ENCODE results near the gene RHAG.
"Not testable (repeated sequence)": the region's sequence is repeated elsewhere in the genome, so short reads cannot be mapped to it uniquely, and the experiment has no call there.

RHAG gene

DNA sequence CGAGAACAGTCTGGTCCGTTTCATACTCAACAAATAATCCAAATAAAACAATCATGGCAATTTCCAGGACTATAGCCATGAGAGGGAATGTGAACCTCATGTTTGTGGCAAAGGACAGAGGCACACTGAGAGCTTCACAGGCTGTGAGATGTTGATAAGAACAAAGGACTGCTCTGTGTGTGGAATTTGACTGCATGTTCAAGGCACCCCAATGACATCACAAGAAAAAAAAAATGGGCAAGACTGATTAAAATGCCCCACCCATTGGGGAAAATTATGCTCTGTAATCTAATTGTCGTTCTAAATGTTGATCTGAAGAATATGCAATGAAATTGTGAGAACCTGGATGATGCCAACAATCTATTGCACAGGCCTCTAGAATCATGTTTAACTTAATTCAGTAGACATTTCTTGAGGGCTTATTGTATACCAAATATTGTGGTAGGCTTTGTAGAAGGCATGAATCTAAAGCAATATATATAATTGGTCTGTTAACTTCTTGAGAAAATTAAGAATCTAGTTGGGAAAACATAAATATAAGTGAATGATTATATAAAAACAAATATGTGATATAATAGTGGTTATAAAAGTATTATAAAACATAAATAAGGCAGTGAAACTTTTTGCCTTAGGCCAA, at the start of gene RHAG:
RHAG (minus strand) TSS at position 127 of the 637 bp plus-strand sequence; CDS start at position 100, 27 bp downstream.
- Mint-ChIP-seq H3K27ac (no peak within 1 kb of the TSS), H3K4me3 (no peak within 1 kb of the TSS), H3K36me3 (no peaks in the 10 kb centered on the region), H3K27me3 (no peaks in the 10 kb centered on the region), H3K4me1 (ENCODE audit: low read depth) (no peaks in the 10 kb centered on the region), H3K9me3 (ENCODE audit: low read depth) (no peaks in the 10 kb centered on the region)

- Mint-ChIP-seq H3K4me1 (ENCODE audit: low read depth) (no peaks in the 10 kb centered on the region), H3K4me3 (no peak overlapping the region), H3K9me3 (ENCODE audit: low read depth) (peaks cover 7% of the 10 kb centered on the region), H3K36me3 (no peaks in the 10 kb centered on the region), H3K27ac (no peak overlapping the region), H3K27me3 (no peaks in the 10 kb centered on the region)
Measured at GRCh38 chr6:49676671-49677281, 40.1 kb upstream of the RHAG start.

GRCh38 chr6:49675816-49676215, 39.2 kb upstream of the RHAG start:
- Mint-ChIP-seq H3K4me3 (no peak overlapping the region), H3K4me1 (ENCODE audit: low read depth) (no peaks in the 10 kb centered on the region), H3K36me3 (no peaks in the 10 kb centered on the region), H3K27ac (no peak overlapping the region), H3K27me3 (no peaks in the 10 kb centered on the region), H3K9me3 (ENCODE audit: low read depth) (peaks cover 7% of the 10 kb centered on the region)

DNA sequence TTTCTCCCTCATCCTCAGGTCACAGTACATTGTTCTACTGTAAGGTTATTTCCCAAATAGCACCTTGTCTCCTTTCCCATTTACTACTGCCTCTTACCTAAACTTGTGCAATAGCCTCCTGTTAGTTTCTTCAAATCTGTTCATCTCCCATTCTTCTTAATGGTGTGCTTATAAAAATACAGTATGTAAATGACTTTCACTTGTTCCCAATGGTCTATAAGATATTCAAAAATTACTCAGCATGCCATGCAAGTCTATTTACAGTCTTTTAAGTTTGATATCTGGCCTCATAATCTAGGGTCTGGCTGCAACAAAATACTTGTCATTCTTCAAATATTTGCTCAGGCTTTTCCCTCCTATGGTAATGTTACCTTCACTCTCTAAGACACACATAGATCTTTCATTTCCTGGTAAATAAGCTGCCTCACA, 31.5 kb upstream of the RHAG start:
- Mint-ChIP-seq H3K27me3 (no peaks in the 10 kb centered on the region), H3K27ac (no peak overlapping the region), H3K4me1 (ENCODE audit: low read depth) (no peaks in the 10 kb centered on the region), H3K9me3 (ENCODE audit: low read depth) (no peaks in the 10 kb centered on the region), H3K4me3 (no peak overlapping the region), H3K36me3 (no peaks in the 10 kb centered on the region)

DNA sequence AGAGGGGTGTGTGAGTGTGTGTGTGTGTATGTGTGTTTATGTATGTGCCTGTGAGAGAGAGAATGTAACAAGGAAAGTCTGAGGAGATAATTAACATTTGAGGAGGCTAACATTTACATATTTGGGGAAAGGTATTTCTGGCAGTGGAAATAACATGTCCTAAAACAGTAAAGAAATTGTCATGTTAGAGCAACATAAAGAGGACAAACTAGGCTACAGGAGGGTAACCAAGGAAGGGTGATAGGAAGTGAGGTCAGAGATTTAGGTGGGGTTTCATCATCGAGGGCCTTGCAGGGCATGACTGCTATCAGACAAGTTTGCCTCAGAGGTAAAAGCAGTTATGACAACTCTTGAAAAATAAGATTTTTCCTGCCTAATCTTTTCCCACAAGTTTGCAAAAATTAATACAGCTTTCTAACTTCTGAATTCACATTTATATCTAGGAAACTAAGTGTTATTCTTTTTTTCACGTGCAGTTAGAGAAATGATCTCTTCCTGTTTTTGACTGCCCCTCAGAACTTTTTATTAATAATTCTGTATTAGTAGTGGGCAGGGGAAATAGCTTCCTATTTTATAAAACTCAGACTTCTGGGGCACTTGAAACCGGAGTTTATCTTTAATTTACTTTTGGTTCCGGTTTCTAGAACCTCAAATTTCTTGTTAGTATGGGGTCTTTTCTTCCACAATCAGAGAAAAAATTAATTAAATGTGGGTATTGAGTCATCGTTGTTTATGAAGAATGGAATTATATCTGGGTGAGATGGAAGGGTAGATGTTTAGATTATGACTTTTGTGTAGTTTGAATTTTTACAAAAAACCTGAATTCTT, 30.5 kb upstream of the RHAG start:
- no peaks in the 10 kb centered on the region for H3K27me3 Mint-ChIP-seq
- H3K36me3 Mint-ChIP-seq, result no peaks in the 10 kb centered on the region
- H3K9me3 Mint-ChIP-seq (ENCODE audit: low read depth), result no peaks in the 10 kb centered on the region
- no peak overlapping the region for H3K27ac Mint-ChIP-seq
- no peaks in the 10 kb centered on the region for H3K4me1 Mint-ChIP-seq (ENCODE audit: low read depth)
- no peak overlapping the region for H3K4me3 Mint-ChIP-seq

DNA sequence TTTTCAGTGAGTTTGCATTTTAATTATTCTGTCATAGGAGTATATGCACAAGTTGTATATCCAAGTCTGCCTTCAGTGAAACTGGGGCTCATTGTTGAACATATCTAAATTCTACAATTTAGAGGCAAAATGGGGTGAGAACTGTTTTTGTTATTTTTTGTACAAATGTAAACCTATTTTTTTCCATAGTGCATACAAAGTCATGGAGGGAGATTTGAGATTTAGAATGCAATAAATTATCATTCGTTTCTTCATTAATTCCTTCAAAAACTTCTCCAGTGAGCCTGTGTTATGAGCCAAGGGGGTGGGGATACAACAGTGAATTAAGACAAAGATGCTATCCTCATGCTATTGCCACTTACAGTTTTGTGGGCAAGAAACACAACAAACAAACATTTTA, 29.8 kb upstream of the RHAG start:
- Mint-ChIP-seq H3K36me3 (no peaks in the 10 kb centered on the region), H3K4me3 (no peak overlapping the region), H3K9me3 (ENCODE audit: low read depth) (no peaks in the 10 kb centered on the region), H3K27me3 (no peaks in the 10 kb centered on the region), H3K4me1 (ENCODE audit: low read depth) (no peaks in the 10 kb centered on the region), H3K27ac (no peak overlapping the region)

- Mint-ChIP-seq H3K36me3 (no peaks in the 10 kb centered on the region), H3K4me1 (ENCODE audit: low read depth) (no peaks in the 10 kb centered on the region), H3K27me3 (no peaks in the 10 kb centered on the region), H3K9me3 (ENCODE audit: low read depth) (no peaks in the 10 kb centered on the region), H3K27ac (no peak overlapping the region), H3K4me3 (no peak overlapping the region)
Measured at GRCh38 chr6:49664817-49665216, 28.2 kb upstream of the RHAG start.

DNA sequence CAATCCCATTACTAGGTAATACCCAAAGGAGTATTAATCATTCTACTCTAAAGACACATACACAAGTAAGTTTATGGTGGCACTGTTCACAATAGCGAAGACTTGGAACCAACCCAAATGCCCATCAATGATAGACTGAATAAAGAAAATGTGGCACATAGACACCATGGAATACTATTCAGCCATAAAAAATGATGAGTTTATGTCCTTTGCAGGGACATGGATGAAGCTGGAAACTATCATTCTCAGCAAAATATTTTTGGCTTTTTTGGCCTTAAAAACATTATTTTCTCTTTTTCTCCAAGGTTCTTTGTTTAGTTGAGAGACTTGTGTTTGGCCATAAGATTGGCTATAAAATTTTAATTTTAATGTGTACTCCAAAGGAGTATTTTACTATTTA, 27.4 kb upstream of the RHAG start:
- H3K27me3 Mint-ChIP-seq; H3K9me3 Mint-ChIP-seq (ENCODE audit: low read depth); H3K4me3 Mint-ChIP-seq; H3K27ac Mint-ChIP-seq; H3K4me1 Mint-ChIP-seq (ENCODE audit: low read depth); H3K36me3 Mint-ChIP-seq: not testable (repeated sequence)

DNA sequence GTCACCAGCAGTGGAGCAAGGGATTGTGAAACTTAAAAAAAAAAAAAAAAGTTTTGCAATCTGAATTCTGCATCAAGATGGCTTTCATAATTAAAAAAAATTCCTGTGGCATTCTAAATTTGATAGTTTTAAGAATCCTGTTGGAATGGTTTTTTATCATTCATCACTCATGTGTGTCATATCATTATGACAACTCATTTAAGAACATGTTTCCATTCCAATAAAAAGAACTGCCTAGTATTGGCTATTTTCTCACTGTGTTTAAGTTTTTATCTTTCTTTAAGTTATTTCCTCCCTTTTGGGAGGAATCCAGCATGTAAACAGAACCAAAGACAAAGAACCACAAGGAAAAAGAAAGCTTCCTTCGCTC, 26.2 kb upstream of the RHAG start:
- Mint-ChIP-seq H3K27ac (no peak overlapping the region), H3K36me3 (no peaks in the 10 kb centered on the region), H3K4me3 (no peak overlapping the region), H3K27me3 (no peaks in the 10 kb centered on the region), H3K9me3 (ENCODE audit: low read depth) (no peaks in the 10 kb centered on the region), H3K4me1 (ENCODE audit: low read depth) (no peaks in the 10 kb centered on the region)

- no peaks in the 10 kb centered on the region for H3K9me3 Mint-ChIP-seq (ENCODE audit: low read depth)
- no peak overlapping the region for H3K27ac Mint-ChIP-seq
- no peaks in the 10 kb centered on the region for H3K36me3 Mint-ChIP-seq
- H3K27me3 Mint-ChIP-seq, result no peaks in the 10 kb centered on the region
- no peak overlapping the region for H3K4me3 Mint-ChIP-seq
- no peaks in the 10 kb centered on the region for H3K4me1 Mint-ChIP-seq (ENCODE audit: low read depth)
Measured at GRCh38 chr6:49662231-49662891, 25.7 kb upstream of the RHAG start.

DNA sequence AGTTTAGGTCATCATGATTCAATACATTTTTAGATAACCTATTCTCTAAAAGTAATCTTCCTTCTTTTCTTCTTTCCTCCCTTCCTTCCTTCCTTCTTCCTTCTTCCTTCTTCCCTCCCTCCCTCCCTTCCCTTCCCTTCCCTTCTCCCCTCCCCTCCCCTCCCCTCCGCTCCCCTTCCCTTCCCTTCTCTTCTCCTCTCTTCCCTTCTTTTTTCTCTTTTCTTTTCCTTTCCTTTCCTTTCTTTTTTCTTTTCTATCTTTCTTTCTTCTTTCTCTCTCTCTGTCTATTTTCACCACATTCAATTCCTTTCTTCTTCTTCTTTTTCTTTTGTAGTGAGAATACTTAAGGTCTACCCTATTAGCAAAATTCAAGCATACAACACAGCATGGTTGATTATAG, 17.3 kb upstream of the RHAG start:
- Mint-ChIP-seq H3K36me3 (no peaks in the 10 kb centered on the region), H3K9me3 (ENCODE audit: low read depth) (peaks cover 4% of the 10 kb centered on the region), H3K27ac (no peak overlapping the region), H3K27me3 (peaks cover 6% of the 10 kb centered on the region), H3K4me1 (ENCODE audit: low read depth) (no peaks in the 10 kb centered on the region), H3K4me3 (no peak overlapping the region)

DNA sequence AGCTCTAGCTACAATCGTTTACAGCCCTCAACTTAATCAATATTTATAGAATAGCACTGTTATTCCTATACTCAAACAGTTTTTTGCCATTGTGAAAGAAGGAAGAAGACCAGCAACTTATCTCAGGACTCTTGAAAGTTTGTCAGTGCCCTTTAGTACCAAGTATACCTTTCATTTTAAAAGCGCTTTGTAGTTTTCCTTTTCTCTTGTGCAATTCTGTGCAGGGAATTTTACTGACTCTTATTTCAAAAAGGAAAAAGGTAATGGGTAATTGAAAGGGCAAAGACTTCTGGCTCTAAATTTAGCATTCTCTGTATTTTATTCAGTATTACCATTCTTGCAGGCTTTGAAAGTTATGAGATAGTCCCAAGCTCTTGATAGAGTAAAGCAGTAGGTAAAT, 16.8 kb upstream of the RHAG start:
- H3K9me3 Mint-ChIP-seq (ENCODE audit: low read depth), result peaks cover 4% of the 10 kb centered on the region
- H3K27ac Mint-ChIP-seq, result no peak overlapping the region
- H3K4me3 Mint-ChIP-seq, result no peak overlapping the region
- H3K27me3 Mint-ChIP-seq, result peaks cover 6% of the 10 kb centered on the region
- no peaks in the 10 kb centered on the region for H3K36me3 Mint-ChIP-seq
- no peaks in the 10 kb centered on the region for H3K4me1 Mint-ChIP-seq (ENCODE audit: low read depth)

GRCh38 chr6:49651239-49651638, 14.6 kb upstream of the RHAG start:
- Mint-ChIP-seq H3K27me3 (peaks cover 6% of the 10 kb centered on the region), H3K4me3 (no peak overlapping the region), H3K36me3 (no peaks in the 10 kb centered on the region), H3K27ac (no peak overlapping the region), H3K9me3 (ENCODE audit: low read depth) (peaks cover 4% of the 10 kb centered on the region), H3K4me1 (ENCODE audit: low read depth) (no peaks in the 10 kb centered on the region)

DNA sequence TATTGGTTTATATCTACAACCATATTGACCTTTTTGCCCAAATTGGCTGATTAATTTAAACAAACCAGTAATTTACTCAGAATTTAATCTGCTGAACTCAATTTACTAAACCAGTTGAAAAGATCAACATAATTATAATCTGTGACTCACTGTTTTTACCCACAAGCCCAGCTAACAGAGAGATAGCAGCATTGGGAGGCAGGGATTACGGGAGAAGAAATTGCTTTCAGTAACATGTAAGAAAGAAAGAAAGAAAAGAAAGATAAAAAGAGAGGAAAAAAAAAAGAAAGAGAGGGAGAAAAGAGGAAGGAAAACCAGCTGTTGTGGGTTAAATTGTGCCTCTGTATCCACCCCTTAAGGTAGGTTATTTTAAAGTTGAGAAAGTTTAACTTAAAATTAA, 13.3 kb upstream of the RHAG start:
- Mint-ChIP-seq H3K4me3 (no peak overlapping the region), H3K9me3 (ENCODE audit: low read depth) (peaks cover 4% of the 10 kb centered on the region), H3K27me3 (peaks cover 2% of the 10 kb centered on the region), H3K27ac (no peak overlapping the region), H3K4me1 (ENCODE audit: low read depth) (no peaks in the 10 kb centered on the region), H3K36me3 (no peaks in the 10 kb centered on the region)

DNA sequence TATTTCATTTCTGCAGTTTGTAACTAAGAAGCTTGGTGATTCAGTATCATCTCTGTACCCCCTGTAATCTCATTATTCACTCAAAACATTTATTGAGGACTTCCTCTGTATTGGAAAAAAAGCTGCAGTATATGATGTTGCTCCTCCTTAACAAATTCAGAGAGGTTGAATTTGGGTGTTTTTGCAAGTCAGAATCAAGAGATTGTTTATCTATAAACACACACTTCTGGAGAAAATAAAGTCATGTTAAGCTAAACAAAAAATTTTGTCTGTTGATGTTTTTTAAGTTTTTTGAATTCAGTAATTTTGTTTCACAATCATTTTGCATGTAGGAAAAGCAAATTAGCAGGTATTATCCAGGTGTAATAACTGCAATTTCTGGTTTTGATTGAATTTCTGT, 11.4 kb upstream of the RHAG start:
- Mint-ChIP-seq H3K36me3 (no peaks in the 10 kb centered on the region), H3K9me3 (ENCODE audit: low read depth) (peaks cover 9% of the 10 kb centered on the region), H3K4me3 (no peak overlapping the region), H3K4me1 (ENCODE audit: low read depth) (no peaks in the 10 kb centered on the region), H3K27me3 (peaks cover 2% of the 10 kb centered on the region), H3K27ac (no peak overlapping the region)

All from activated naive CD8-positive, alpha-beta T cell (primary cell).